ENCODE measurements around the gene TMEM255B.
"Not testable (repeated sequence)": the region's sequence is repeated elsewhere in the genome, so short reads cannot be mapped to it uniquely, and the experiment has no call there.

TMEM255B gene

DNA sequence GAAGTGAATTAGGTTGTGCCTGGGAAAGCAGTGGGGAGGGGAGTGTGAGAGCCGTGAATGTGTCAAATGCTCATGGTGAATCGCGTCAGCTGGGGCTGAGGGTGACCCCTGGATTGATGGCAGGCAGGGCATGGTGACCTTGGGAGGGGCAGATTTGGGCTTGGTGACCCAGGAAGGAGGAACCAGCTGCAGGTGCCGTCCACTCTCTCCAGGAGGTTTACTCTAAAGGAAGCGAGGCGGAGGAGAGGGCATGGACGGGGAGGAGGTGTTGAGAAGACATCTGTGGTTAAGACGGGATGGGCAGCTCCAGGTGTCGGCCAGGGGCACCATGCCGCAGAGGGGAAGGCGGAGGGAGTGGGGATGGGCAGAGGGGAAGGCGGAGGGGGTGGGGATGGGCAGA, 28.7 kb downstream of the TMEM255B start:
- in situ Hi-C loops (cut with MboI; ENCODE audit: low pct_unique_long_range_greater_than_20kb, low sequenced_read_pairs, unreplicated experiment): no loop called here

DNA sequence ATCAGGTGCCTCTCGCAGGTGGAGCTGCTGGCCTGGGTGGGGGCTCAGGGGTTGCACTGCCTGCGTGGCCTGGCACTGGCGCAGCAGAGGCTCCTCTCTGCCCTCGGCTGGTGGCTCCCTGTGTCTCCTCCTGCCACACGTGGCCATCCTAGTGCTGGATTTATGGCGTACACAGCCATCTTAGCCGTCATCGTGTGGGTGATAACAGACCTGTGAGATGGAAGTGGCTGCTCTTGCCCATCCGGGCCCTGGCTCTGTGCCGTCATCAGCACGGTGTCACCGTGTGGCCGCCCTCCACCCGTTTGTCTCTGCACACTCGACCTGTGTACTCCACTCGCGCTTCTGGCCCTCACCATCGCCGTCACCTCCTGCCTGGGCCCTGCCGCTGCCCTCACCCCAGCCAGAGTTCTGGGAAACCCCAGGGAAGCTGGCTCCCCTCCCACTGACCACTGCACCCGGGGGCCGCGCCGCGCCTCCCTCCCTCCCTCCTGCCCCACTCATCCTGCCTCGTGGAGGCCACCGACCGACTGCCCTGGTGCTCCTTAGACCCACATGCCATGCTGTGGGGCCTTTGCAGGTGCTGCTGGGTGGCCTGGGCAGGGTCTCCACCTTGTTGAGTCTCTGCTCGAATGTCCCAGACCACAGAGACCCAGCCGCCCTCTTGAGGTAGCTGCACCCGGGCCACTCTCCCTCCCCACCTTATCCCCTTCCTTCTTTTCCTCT, 29.5 kb downstream of the TMEM255B start:
- TF ChIP-seq, protein P1, sequence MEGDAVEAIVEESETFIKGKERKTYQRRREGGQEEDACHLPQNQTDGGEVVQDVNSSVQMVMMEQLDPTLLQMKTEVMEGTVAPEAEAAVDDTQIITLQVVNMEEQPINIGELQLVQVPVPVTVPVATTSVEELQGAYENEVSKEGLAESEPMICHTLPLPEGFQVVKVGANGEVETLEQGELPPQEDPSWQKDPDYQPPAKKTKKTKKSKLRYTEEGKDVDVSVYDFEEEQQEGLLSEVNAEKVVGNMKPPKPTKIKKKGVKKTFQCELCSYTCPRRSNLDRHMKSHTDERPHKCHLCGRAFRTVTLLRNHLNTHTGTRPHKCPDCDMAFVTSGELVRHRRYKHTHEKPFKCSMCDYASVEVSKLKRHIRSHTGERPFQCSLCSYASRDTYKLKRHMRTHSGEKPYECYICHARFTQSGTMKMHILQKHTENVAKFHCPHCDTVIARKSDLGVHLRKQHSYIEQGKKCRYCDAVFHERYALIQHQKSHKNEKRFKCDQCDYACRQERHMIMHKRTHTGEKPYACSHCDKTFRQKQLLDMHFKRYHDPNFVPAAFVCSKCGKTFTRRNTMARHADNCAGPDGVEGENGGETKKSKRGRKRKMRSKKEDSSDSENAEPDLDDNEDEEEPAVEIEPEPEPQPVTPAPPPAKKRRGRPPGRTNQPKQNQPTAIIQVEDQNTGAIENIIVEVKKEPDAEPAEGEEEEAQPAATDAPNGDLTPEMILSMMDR (IDR thresholded peaks at IDR 0.05; ENCODE audit: extremely low read depth, insufficient read depth, missing control alignments): no peak
- in situ Hi-C loops (cut with MboI; ENCODE audit: low pct_unique_long_range_greater_than_20kb, low sequenced_read_pairs, unreplicated experiment): no loop called here
- no peak for DNase-seq (ENCODE audit: low spot score)

More for the DNA sequence above, 28.7 kb downstream of the TMEM255B start:
- DNase-seq (ENCODE audit: low spot score): no peak
- TF ChIP-seq, protein P1 (IDR thresholded peaks at IDR 0.05; ENCODE audit: extremely low read depth, insufficient read depth, missing control alignments): no peak

DNA sequence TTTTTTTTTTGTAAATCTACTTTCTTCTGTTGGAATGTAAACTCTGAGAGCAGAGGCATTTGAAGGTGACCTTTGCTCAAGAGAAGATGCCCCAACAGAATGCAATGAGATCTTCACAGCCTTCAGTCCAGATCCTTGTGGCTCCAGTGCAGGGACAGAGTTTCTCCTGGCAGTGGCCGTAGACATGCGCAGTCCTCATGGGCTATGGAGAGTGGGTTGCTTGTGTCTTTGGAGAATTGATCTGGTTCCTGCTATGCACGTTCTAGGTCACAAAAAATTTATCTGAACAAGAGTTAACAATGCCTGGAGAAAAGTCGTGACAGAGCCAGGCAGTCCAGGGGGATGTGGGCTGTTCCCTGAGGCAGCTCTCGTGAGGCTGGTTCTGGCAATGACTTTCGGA, 30.1 kb downstream of the TMEM255B start:
- TF ChIP-seq, protein P1 (IDR thresholded peaks at IDR 0.05; ENCODE audit: extremely low read depth, insufficient read depth, missing control alignments): no peak
- in situ Hi-C loops (cut with MboI; ENCODE audit: low pct_unique_long_range_greater_than_20kb, low sequenced_read_pairs, unreplicated experiment): no loop called here
- DNase-seq (ENCODE audit: low spot score): no peak

DNA sequence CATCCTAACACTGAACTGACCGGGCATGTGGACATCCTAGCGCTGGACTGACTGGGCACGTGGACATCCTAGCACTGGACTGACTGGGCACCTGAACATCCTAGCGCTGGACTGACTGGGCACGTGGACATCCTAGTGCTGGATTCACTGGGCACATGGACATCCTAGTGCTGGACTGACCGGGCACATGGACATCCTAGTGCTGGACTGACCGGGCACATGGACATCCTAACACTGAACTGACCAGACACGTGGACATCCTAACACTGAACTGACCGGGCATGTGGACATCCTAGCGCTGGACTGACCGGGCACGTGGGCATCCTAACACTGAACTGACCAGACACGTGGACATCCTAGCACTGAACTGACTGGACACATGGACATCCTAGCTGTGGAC, 30.9 kb downstream of the TMEM255B start:
- DNase-seq (ENCODE audit: low spot score); in situ Hi-C loops (cut with MboI; ENCODE audit: low pct_unique_long_range_greater_than_20kb, low sequenced_read_pairs, unreplicated experiment): not testable (repeated sequence)

DNA sequence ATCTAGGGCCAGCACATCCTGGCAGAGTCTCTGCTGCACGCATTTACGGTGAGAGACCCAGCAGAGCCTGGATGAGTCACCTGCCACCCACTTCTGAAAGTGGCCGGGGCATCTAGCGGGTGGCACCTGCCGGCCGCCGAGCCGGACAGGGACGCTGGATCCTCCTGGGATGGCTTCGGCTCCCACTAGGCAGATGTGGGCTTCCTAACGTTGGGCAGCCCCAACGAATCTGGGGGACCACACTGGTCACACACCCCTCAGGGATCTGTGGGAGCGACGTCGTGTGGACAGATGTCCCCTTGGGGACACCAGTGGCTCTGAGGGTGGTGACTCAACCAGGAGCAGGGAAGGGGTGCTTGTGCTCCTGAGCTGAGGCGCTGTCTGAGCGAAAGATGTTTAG, 32.2 kb downstream of the TMEM255B start:
- in situ Hi-C loops (cut with MboI; ENCODE audit: low pct_unique_long_range_greater_than_20kb, low sequenced_read_pairs, unreplicated experiment): no loop called here
- TF ChIP-seq, protein P1 (IDR thresholded peaks at IDR 0.05; ENCODE audit: extremely low read depth, insufficient read depth, missing control alignments): no peak
- DNase-seq (ENCODE audit: low spot score): no peak

DNA sequence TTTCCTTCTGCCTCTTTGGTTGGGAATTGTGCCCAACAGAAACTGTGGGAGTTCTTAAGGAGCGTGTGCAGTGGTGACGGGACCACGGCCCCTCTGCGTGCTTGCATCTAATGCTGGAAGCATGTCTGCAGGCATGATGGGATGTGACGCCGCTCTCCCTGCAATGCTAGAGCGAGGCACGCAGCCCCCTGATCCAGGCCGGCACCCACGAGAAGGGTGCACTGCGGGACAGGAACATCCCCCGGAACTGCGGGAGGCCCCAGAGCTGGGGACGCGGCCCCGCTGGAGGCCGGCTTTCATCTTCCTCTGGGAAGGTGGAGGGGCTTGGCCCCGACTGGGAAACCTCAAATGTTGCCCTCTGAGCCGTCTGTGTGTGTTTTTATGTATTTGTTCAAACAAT, 32.7 kb downstream of the TMEM255B start:
- in situ Hi-C loops (cut with MboI; ENCODE audit: low pct_unique_long_range_greater_than_20kb, low sequenced_read_pairs, unreplicated experiment): no loop called here
- DNase-seq (ENCODE audit: low spot score): no peak
- TF ChIP-seq, protein P1 (IDR thresholded peaks at IDR 0.05; ENCODE audit: extremely low read depth, insufficient read depth, missing control alignments): no peak

DNA sequence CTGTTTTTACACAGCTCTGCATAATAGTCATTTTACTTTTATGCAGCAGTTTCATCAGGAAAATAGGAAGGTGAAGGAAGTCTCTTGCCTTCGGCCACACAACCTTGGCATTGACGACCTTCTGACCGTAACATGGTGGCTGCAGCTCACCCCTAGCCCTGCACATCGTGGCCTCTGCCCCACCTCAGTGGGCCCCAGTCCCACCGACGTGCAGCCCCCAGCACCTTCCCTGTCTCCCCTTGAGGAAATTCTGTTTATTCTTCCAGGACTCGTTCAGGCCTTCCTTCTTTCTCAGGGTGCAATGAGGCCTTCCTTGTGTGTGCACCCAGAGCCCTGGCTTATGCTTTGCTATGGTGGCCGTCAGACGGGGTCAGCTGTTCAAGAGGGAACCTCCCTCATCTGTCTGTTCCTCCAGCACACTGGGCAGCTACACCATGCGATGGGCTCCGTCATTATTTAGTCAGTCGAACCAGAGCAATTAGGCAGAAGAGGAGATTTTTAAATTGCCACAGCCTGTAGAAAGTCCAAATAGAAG, 33.3 kb downstream of the TMEM255B start:
- DNase-seq (ENCODE audit: low spot score): no peak
- in situ Hi-C loops (cut with MboI; ENCODE audit: low pct_unique_long_range_greater_than_20kb, low sequenced_read_pairs, unreplicated experiment): no loop called here
- TF ChIP-seq, protein P1 (IDR thresholded peaks at IDR 0.05; ENCODE audit: extremely low read depth, insufficient read depth, missing control alignments): no peak

All from GM13977 (cell line).